NB4 (cell line): ENCODE results near the gene FAM20C.

ENCODE experiments used
- CTCF ChIP-seq: IDR thresholded peaks from one replicate; pipeline ENCODE4 v1.5.1; 2012; ENCODE audit warnings: low read depth, low read length
- MAX ChIP-seq: IDR thresholded peaks from 2 replicates; pipeline ENCODE4 v1.6.1; 2011; ENCODE audit warnings: low read depth, low read length
- MYC ChIP-seq: IDR thresholded peaks from 2 replicates; pipeline ENCODE4 v1.6.1; 2011; ENCODE audit warnings: low read depth, low read length
- POLR2A ChIP-seq: IDR thresholded peaks from 2 replicates; pipeline ENCODE4 v1.6.1; 2011; ENCODE audit warnings: mild to moderate bottlenecking; ENCODE audit not compliant: insufficient read length; ENCODE audit errors: extremely low read depth

- no peak for TF ChIP-seq CTCF
- no peak for TF ChIP-seq MAX
- no peak for TF ChIP-seq POLR2A
- TF ChIP-seq MYC = no peak
Measured at GRCh38 chr7:301291-302053, 109.1 kb downstream of the FAM20C start.
